HCT116 (cell line): ENCODE measurements around the gene SLC23A3.

Experiments
- YY1 ChIP-seq: IDR thresholded peaks from 2 replicates; pipeline ENCODE4 v1.6.1; 2011; ENCODE audit warnings: low read length, low read depth, moderate library complexity, mild to moderate bottlenecking; ENCODE audit not compliant: insufficient replicate concordance; ENCODE audit errors: extremely low read depth
- TF ChIP-seq, protein P1 (sequence below), 3 experiments: fragments of 200-600 bp in 1 of 3; sonication (generic) in 1 of 3; IDR thresholded peaks in 2 of 3; conservative IDR thresholded peaks in 1 of 3; 2 replicates each; pipeline ENCODE4 v1.5.1; 2012 to 2017; ENCODE audit warnings: low read depth in 2 of 3, low read length in 2 of 3, antibody characterized with exemption in 1 of 3, borderline replicate concordance in 1 of 3, control low read depth in 1 of 3, mild to moderate bottlenecking in 1 of 3, mixed read lengths in 1 of 3, mixed run types in 1 of 3, moderate library complexity in 1 of 3; ENCODE audit not compliant: insufficient read depth in 1 of 3

DNA sequence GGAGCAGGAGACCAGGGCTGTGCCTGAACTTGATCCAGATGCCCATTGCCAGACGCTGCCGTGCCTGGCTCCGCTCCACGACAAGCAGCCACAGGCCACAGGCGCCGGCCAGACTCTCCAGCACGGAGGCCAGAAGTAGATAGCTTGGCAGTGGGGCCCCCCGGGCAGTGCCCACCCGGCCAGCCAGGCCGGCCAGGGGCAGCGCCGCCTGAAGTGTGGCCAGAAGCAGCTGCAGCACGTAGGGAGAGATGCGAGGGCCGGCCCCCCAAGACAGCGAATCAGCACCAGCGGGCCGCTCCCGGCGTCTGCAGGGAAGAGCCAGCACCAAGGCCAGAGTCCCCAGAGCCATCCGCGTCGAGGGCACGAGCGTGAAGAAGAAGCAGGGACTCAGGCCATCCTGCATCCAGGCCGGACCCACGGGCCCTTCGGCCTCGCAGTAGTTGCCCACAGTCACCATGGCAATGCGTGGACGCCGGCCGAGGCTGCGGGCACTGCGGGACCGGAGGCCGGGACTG lies 48.4 kb upstream of the SLC23A3 start:
- TF ChIP-seq YY1, result no peak
- TF ChIP-seq, protein P1, sequence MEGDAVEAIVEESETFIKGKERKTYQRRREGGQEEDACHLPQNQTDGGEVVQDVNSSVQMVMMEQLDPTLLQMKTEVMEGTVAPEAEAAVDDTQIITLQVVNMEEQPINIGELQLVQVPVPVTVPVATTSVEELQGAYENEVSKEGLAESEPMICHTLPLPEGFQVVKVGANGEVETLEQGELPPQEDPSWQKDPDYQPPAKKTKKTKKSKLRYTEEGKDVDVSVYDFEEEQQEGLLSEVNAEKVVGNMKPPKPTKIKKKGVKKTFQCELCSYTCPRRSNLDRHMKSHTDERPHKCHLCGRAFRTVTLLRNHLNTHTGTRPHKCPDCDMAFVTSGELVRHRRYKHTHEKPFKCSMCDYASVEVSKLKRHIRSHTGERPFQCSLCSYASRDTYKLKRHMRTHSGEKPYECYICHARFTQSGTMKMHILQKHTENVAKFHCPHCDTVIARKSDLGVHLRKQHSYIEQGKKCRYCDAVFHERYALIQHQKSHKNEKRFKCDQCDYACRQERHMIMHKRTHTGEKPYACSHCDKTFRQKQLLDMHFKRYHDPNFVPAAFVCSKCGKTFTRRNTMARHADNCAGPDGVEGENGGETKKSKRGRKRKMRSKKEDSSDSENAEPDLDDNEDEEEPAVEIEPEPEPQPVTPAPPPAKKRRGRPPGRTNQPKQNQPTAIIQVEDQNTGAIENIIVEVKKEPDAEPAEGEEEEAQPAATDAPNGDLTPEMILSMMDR (IDR thresholded peaks at IDR 0.05 in 2 of 3, conservative IDR thresholded peaks at IDR 0.05 in 1 of 3; ENCODE audit: borderline replicate concordance in 1 of 3, insufficient read depth in 1 of 3, low read depth in 2 of 3, low read length in 2 of 3), result no peak
